Measurements from ENCODE around the gene MAP2K5. TPM values are rescaled to one million over a fixed set of nuclear protein-coding genes. Genes with fewer than 3 reads are reported as not detected.

Gene MAP2K5
- total RNA-seq, 1 experiment from 2014 or later: 13.6 TPM

- TF ChIP-seq JAZF1 (CRISPR knock-in tag; IDR thresholded peaks at IDR 0.05) (no peak), KAT7 (CRISPR knock-in tag; IDR thresholded peaks at IDR 0.05; ENCODE audit: borderline replicate concordance) (peak; percentile 85; the same call in 1 of the 2 replicates), USF1 (CRISPR knock-in tag; IDR thresholded peaks at IDR 0.05) (peak; percentile 94), TEAD1 (CRISPR knock-in tag; IDR thresholded peaks at IDR 0.05) (peak; percentile 74; the same call in 1 of the 2 replicates), NFYB (CRISPR knock-in tag; conservative IDR thresholded peaks at IDR 0.05; ENCODE audit: low read depth) (peak; percentile 19; the same call in 1 of the 2 replicates), E2F4 (CRISPR knock-in tag; IDR thresholded peaks at IDR 0.05; ENCODE audit: borderline replicate concordance, low read depth) (no peak), ZNF671 (CRISPR knock-in tag; IDR thresholded peaks at IDR 0.05) (no peak), ESRRA (CRISPR knock-in tag; IDR thresholded peaks at IDR 0.05; ENCODE audit: borderline replicate concordance) (peak; percentile 95), TP53 (CRISPR knock-in tag; IDR thresholded peaks at IDR 0.05) (peak; percentile 94), PRRX2 (CRISPR knock-in tag; IDR thresholded peaks at IDR 0.05) (no peak), ZNF232 (CRISPR knock-in tag; IDR thresholded peaks at IDR 0.05) (peak; percentile 78; the same call in 1 of the 2 replicates), ATF1 (CRISPR knock-in tag; IDR thresholded peaks at IDR 0.05) (0 out of 2 replicates have a peak, but pooled peaks have one; percentile 79), CREM (CRISPR knock-in tag; IDR thresholded peaks at IDR 0.05) (no peak; the same call in 1 of the 2 replicates), USF2 (CRISPR knock-in tag; IDR thresholded peaks at IDR 0.05) (peak; percentile 91), HMGA2 (CRISPR knock-in tag; IDR thresholded peaks at IDR 0.05) (no peak), ERG (CRISPR knock-in tag; IDR thresholded peaks at IDR 0.05) (no peak), IRF1 (CRISPR knock-in tag; IDR thresholded peaks at IDR 0.05) (peak; percentile 88), ZNF512 (CRISPR knock-in tag; IDR thresholded peaks at IDR 0.05; ENCODE audit: borderline replicate concordance) (no peak), ZNF425 (CRISPR knock-in tag; conservative IDR thresholded peaks at IDR 0.05) (no peak), STAT6 (CRISPR knock-in tag; conservative IDR thresholded peaks at IDR 0.05; ENCODE audit: low read depth) (no peak), AFF4 (CRISPR knock-in tag; IDR thresholded peaks at IDR 0.05; ENCODE audit: borderline replicate concordance) (no peak; the same call in 1 of the 2 replicates), SOX15 (CRISPR knock-in tag; IDR thresholded peaks at IDR 0.05) (no peak)
Measured at GRCh38 chr15:67521029-67521782, 21.3 kb upstream of the MAP2K5 start, which contains the start of gene C15orf61 (continued).

Data from WTC11 (cell line).